Adrenal gland (tissue), 5 donors: Measurements from ENCODE around the gene HEPHL1.

ENCODE experiments used
- CTCF ChIP-seq, 6 experiments: fragments of 450-650 bp in 4 of 6; fragments of 200-600 bp in 2 of 6; sonication (generic) in 1 of 6; IDR thresholded peaks; 1 replicate in 5 of 6; 2 replicates in 1 of 6; pipeline versions ENCODE4 v1.5.1 to v1.8.0; 2016 to 2021; ENCODE audit warnings: antibody characterized with exemption in 6 of 6, mild to moderate bottlenecking in 2 of 6, moderate library complexity in 1 of 6
- POLR2A ChIP-seq, 2 donors: fragments of 450-650 bp; IDR thresholded peaks; one replicate each; pipeline ENCODE4 v1.6.1; 2017; ENCODE audit warnings: antibody characterized with exemption in 2 of 2, mild to moderate bottlenecking in 2 of 2, moderate library complexity in 1 of 2
- donor health status: DM: no; HTN: no; CAD: no.

GRCh38 chr11:94032725-94033124 is 11.6 kb downstream of the HEPHL1 start:
- TF ChIP-seq CTCF (IDR thresholded peaks at IDR 0.05) (no peak), POLR2A (IDR thresholded peaks at IDR 0.05) (no peak)
